Gastroesophageal sphincter (tissue), 4 donors: Measurements from ENCODE around the gene HDAC4. TPM values are rescaled to one million over a fixed set of nuclear protein-coding genes. Genes with fewer than 3 reads are reported as not detected.

ENCODE experiments used
- ATAC-seq: fragments of 150-250 bp; one replicate; pipeline ENCODE4 v1.9.1; 2016; ENCODE audit warnings: mild to moderate bottlenecking, moderate library complexity
- H3K27ac ChIP-seq, 4 donors: fragments of 200-600 bp; sonication (generic) in 3 of 4; 1 replicate in 3 of 4; 2 replicates in 1 of 4; pipeline ENCODE4 v1.5.1; 2016 to 2019
- H3K27me3 ChIP-seq: fragments of 200-600 bp; sonication (generic); one replicate; pipeline ENCODE4 v1.5.1; 2019
- H3K36me3 ChIP-seq, 2 donors: fragments of 200-600 bp; sonication (generic); one replicate each; pipeline ENCODE4 v1.5.1; 2019; ENCODE audit warnings: control low read depth in 1 of 2
- H3K4me1 ChIP-seq, 3 donors: fragments of 200-600 bp; sonication (generic); 1 replicate in 2 of 3; 2 replicates in 1 of 3; pipeline ENCODE4 v1.5.1; 2016 to 2019; ENCODE audit warnings: control low read depth in 2 of 3
- H3K4me3 ChIP-seq, 2 donors: fragments of 200-600 bp; sonication (generic); one replicate each; pipeline ENCODE4 v1.5.1; 2019; ENCODE audit warnings: mild to moderate bottlenecking in 1 of 2, moderate library complexity in 1 of 2
- H3K9me3 ChIP-seq, 3 donors: fragments of 200-600 bp; sonication (generic); one replicate each; pipeline ENCODE4 v1.5.1; 2017 to 2019; ENCODE audit warnings: control low read depth in 2 of 3
- EP300 ChIP-seq: sonication (generic); formaldehyde crosslinking; IDR thresholded peaks from one replicate; pipeline ENCODE4 v1.6.1; 2017; ENCODE audit warnings: antibody characterized with exemption, mild to moderate bottlenecking
- POLR2A ChIP-seq, 2 donors: fragments of 450-650 bp; IDR thresholded peaks; one replicate each; pipeline ENCODE4 v1.6.1; 2017; ENCODE audit warnings: antibody characterized with exemption in 2 of 2, mild to moderate bottlenecking in 2 of 2, moderate library complexity in 1 of 2
- POLR2AphosphoS5 ChIP-seq: sonication (generic); formaldehyde crosslinking; IDR thresholded peaks from one replicate; pipeline ENCODE4 v1.6.1; 2017; ENCODE audit warnings: antibody characterized with exemption
- WGBS, 2 donors: methylation state at CpG; one replicate each; pipeline ENCODE4 v1.1.5; 2018; ENCODE audit warnings: low coverage in 1 of 2; 5-methylcytosine and 5-hydroxymethylcytosine counted together
- total RNA-seq, 4 donors: library from RNA; depleted of rRNA; stranded (reverse); fragments of >200 nt; gene quantifications; one replicate each; pipeline ENCODE4 v1.1.0, GENCODE V29; 2016
- TF ChIP-seq, protein P1 (sequence below), 4 experiments: fragments of 200-600 bp in 2 of 4; fragments of 450-650 bp in 2 of 4; sonication (generic) in 1 of 4; IDR thresholded peaks; one replicate each; pipeline ENCODE4 v1.5.1; 2017 to 2019; ENCODE audit warnings: antibody characterized with exemption in 4 of 4, mild to moderate bottlenecking in 2 of 4, moderate library complexity in 2 of 4

HDAC4 gene
- total RNA-seq, 4 donors from 2014 or later = 41.3 to 104 (median 85.8) TPM

DNA sequence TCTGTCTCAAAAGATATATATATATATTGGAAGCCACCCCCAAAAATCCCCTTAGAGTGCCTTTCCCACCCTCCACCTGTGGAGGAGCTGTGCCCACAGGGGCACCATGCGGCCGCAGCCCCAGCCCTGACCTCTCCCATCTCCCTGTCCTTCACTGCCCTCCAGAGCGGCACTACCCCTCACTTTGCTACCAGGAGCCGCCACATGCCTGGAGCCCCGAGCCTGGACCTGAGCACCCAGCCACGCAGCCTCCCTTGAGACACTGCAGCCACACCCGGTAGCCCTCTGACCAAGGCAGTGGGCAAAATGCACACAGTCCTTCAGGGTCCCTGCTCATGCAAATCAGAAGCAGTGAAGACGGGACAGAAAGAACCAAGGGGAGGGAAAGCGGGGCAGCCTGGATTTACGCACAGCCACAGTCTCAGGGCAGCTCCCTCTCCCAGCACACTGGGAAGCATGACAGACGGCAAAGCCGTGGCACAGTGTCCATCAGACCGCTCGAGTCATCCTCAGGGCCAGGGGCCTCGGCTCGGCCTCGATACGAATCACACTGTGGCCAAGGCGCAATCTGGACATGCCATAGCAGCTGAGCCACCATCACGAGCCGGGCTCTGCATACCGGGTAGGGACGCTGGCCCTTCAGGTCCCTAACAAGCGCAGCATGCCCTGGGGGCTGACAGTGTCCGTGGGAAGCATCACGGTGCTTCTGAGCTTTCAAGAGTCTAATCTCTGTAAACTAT lies 10.1 kb downstream of the HDAC4 start:
- no peak overlapping the region for H3K27ac ChIP-seq
- WGBS, 2 donors = 90 to 100% methylated on average over 1 to 9 of the region's 26 CpGs
- H3K4me3 ChIP-seq = no peak overlapping the region
- peaks cover 0 to 22% of the 10 kb centered on the region in 2 donors for H3K36me3 ChIP-seq
- no peaks in the 10 kb centered on the region for H3K9me3 ChIP-seq
- TF ChIP-seq POLR2AphosphoS5 (no peak), EP300 (no peak), POLR2A (IDR thresholded peaks at IDR 0.05) (no peak)
- TF ChIP-seq, protein P1, sequence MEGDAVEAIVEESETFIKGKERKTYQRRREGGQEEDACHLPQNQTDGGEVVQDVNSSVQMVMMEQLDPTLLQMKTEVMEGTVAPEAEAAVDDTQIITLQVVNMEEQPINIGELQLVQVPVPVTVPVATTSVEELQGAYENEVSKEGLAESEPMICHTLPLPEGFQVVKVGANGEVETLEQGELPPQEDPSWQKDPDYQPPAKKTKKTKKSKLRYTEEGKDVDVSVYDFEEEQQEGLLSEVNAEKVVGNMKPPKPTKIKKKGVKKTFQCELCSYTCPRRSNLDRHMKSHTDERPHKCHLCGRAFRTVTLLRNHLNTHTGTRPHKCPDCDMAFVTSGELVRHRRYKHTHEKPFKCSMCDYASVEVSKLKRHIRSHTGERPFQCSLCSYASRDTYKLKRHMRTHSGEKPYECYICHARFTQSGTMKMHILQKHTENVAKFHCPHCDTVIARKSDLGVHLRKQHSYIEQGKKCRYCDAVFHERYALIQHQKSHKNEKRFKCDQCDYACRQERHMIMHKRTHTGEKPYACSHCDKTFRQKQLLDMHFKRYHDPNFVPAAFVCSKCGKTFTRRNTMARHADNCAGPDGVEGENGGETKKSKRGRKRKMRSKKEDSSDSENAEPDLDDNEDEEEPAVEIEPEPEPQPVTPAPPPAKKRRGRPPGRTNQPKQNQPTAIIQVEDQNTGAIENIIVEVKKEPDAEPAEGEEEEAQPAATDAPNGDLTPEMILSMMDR (IDR thresholded peaks at IDR 0.05) = no peak
- peaks cover 0 to 54% (median 15%) of the 10 kb centered on the region in 3 donors for H3K4me1 ChIP-seq
- no peak for ATAC-seq
- no peaks in the 10 kb centered on the region for H3K27me3 ChIP-seq

DNA sequence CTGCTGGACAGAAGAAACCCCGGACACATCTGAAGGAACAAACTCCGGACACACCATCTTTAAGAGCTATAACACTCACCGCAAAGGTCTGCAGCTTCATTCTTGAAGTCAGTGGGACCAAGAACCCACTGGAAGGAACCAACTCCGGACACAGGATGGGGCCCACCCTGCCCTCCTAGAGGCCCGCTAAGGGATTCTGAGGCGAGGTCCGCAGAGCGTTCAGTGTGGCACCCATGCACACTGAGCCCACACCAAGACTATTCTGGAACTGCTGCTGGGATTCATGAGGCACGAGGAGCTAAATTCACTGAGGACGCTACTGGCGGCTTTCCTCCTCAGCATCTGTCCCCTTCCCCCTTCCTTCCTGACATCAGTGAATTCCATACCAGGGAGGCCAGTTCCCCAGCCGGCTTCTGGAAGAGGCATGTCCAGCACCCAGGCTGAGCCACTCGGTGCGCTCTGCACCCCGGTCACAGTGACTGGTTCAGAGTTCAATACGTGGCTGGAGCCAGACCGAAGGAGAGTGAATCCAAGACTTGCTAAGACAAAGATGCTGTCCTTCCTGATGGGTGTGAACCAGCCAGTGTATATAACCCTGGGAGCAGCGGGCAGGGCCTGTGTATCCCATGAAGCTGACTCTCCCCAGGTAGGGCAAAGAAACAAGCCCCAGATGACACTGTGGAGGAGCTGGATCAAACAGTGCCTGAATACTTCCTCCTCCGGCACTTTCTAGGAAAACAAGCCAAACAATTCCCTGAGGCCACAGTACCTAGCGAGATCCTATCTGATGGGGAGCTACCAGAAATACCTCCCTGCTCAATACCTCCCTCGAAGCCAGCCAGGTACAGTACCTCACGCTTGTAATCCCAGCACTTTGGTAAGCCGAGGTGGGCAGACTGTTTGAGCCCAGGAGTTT lies 11.1 kb downstream of the HDAC4 start:
- H3K27me3 ChIP-seq = no peaks in the 10 kb centered on the region
- WGBS, 2 donors = 78 to 80% methylated on average over 3 to 6 of the region's 23 CpGs
- no peaks in the 10 kb centered on the region for H3K9me3 ChIP-seq
- peaks cover 0 to 44% (median 15%) of the 10 kb centered on the region in 3 donors for H3K4me1 ChIP-seq
- H3K27ac ChIP-seq = no peak overlapping the region
- TF ChIP-seq EP300 (no peak), POLR2A (IDR thresholded peaks at IDR 0.05) (no peak), POLR2AphosphoS5 (no peak)
- TF ChIP-seq, protein P1 (IDR thresholded peaks at IDR 0.05) = no peak
- ATAC-seq = no peak
- peaks cover 0 to 22% of the 10 kb centered on the region in 2 donors for H3K36me3 ChIP-seq
- no peak overlapping the region for H3K4me3 ChIP-seq

DNA sequence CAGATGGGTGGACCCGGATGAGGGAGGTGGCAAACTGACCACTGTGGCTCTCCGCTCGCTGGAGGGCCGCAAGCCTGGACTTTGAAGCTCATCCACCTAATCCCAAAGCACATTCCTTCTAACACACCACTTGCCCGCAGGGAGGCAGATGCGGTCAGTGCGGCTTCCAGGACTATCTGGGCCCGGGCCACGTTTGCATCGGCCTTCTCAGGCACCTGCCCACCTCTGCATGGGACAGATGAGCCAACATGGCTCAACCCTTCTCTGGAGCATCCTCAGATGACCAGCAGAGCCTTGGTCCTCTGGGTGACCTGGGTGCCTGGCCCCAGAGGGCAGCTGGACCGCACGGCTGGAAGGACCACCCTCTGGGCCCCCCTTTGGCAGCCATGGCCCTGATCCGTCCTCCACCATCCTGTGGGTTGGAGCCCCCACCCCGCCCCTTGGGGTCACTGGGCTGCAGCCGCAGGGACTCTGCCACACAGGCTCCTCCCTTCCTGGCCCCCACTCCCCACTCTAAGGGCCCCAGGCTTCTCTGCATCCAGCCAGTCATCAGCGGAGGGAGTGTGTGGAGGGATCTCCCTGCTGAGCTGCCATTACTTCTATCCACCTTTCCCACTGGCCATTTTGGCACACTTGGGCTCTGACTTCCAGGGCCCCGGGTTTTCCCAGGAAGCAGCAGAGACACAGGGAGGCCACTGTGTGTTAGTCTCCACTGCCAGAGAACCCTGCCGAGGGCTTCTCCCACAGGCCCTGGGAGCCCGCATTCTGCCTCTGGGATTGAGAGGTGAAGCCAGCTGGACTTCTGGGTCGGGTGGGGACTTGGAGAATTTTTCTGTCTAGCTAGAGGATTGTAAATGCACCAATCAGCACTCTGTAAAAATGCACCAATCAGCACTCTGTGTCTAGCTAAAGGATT lies 12.3 kb downstream of the HDAC4 start:
- Histone ChIP-seq H3K9me3 (no peaks in the 10 kb centered on the region), H3K27me3 (no peaks in the 10 kb centered on the region), H3K4me1 (peaks cover 0 to 32% (median 9%) of the 10 kb centered on the region in 3 donors), H3K27ac (no peak overlapping the region), H3K36me3 (peaks cover 0 to 22% of the 10 kb centered on the region in 2 donors), H3K4me3 (no peak overlapping the region)
- ATAC-seq = no peak
- TF ChIP-seq EP300 (no peak), POLR2AphosphoS5 (no peak), POLR2A (IDR thresholded peaks at IDR 0.05) (no peak)
- TF ChIP-seq, protein P1 (IDR thresholded peaks at IDR 0.05) = no peak
- 100% methylated on average over 1 of the region's 20 CpGs; no CpG with 5 or more reads in 1 of the 2 donors for whole genome bisulfite sequencing, 2 donors

DNA sequence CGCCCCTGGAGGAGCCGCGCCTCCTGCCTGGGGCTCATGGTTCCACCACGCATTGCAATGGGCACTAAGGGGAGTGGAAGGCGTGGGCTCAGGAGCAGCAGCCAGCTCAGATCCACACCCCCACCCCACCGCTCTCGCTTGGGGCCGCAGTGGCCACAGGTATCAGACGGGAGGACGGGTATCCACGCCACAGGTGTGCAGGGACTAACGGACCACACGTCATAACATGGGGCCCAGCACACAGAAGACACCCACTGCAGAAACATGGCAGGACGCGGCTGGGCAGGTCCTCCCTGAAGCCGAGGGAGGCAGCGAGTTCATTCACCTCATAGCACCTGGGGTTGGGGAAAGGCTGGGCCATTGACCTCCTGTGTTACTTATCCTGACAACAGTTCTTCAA lies 13.0 kb downstream of the HDAC4 start:
- H3K27me3 ChIP-seq = no peaks in the 10 kb centered on the region
- H3K4me3 ChIP-seq = no peak overlapping the region
- peaks cover 0 to 22% of the 10 kb centered on the region in 2 donors for H3K36me3 ChIP-seq
- H3K9me3 ChIP-seq = no peaks in the 10 kb centered on the region
- no peak for ATAC-seq
- peaks cover 0 to 30% (median 2%) of the 10 kb centered on the region in 3 donors for H3K4me1 ChIP-seq
- TF ChIP-seq POLR2A (IDR thresholded peaks at IDR 0.05) (no peak), POLR2AphosphoS5 (no peak)
- TF ChIP-seq, protein P1 (IDR thresholded peaks at IDR 0.05) = no peak
- no peak overlapping the region for H3K27ac ChIP-seq
- WGBS, 2 donors = 96% methylated on average over 4 of the region's 17 CpGs; no CpG with 5 or more reads in 1 of the 2 donors
